Measurements from ENCODE around the gene ADAM15.

Gene ADAM15

GRCh38 chr1:155053531-155054105, 2.5 kb downstream of the ADAM15 start:
- DNase-seq = no peak

DNA sequence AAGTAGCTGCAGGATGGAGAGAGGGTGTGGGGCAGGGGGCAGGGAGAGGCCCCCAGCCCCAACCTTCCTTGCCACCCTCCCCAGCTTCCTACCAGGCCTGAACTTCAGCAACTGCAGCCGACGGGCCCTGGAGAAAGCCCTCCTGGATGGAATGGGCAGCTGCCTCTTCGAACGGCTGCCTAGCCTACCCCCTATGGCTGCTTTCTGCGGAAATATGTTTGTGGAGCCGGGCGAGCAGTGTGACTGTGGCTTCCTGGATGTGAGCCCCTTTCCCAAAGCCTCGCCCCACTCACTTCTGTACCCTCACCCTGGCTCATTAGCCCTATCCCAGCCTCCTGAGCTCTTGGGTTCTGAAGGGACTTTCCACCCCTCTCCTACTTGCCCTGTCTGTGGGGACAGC, 6.0 kb downstream of the ADAM15 start:
- no peak for DNase-seq

DNA sequence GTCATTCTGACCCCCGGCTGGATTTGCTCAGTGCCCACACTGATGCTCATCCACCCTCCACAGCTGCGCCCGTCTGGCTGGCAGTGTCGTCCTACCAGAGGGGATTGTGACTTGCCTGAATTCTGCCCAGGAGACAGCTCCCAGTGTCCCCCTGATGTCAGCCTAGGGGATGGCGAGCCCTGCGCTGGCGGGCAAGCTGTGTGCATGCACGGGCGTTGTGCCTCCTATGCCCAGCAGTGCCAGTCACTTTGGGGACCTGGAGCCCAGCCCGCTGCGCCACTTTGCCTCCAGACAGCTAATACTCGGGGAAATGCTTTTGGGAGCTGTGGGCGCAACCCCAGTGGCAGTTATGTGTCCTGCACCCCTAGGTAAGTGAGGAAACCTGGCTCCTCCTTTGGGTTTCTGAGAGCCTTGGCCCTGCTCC, 6.7 kb downstream of the ADAM15 start:
- DNase-seq = no peak

- no peak for DNase-seq
Measured at GRCh38 chr1:155060736-155061135, 9.6 kb downstream of the ADAM15 start.

DNA sequence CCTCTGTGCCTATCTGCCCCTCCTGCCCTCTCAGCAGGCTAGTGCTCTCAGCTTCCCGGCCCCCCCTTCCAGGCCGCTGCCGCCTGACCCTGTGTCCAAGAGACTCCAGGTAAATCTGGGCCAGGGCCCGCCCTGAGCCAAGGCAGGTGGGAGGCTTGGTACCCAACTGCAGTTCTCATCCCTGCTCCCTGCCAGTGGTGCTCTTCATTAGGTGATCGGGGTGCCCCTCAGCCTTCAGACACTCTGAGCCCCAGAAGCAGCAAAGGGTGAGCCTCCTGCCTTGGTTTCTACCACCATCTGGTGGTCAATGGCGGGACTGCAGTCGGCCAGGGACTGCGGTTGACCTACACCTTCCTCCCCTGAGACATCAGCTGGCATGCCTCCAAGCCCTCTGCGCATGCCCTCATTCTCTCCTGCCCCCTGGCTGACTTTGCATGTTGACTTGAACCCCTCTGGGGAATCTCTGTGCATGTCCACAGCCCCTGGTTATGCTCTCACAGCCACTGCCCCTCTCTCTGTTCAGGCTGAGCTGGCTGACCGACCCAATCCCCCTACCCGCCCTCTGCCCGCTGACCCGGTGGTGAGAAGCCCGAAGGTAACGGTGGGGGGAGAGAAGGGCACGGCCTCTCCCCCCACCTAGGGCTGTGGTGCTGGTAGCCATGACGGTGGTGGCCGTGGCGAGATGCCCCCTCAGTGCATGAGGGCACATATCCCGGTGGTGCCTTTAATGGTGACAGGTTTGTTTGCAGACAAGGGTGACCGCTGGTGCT, 10.4 kb downstream of the ADAM15 start:
- DNase-seq = peak; percentile 73

DNA sequence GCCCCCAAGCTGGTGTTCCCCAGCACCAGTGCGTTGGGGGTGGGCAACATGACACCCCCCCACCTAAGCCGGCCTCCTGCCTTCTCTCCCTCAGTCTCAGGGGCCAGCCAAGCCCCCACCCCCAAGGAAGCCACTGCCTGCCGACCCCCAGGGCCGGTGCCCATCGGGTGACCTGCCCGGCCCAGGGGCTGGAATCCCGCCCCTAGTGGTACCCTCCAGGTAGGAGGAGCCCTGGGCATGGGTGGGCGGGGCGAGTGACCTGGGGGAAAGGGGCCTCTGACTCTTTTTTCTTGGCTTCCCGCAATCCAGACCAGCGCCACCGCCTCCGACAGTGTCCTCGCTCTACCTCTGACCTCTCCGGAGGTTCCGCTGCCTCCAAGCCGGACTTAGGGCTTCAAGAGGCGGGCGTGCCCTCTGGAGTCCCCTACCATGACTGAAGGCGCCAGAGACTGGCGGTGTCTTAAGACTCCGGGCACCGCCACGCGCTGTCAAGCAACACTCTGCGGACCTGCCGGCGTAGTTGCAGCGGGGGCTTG, 11.1 kb downstream of the ADAM15 start:
- DNase-seq = no peak

- DNase-seq = peak; percentile 19
Measured at GRCh38 chr1:155062702-155063411, 11.7 kb downstream of the ADAM15 start.

GRCh38 chr1:155063550-155064110, 12.5 kb downstream of the ADAM15 start, which contains the start of gene EFNA4:
Gene EFNA4, plus strand, starts transcription at chr1:155063740. Its CDS starts 84 bp downstream, at chr1:155063824.
- DNase-seq = no peak

- DNase-seq = no peak
Measured at GRCh38 chr1:155064111-155064831, 13.2 kb downstream of the ADAM15 start.

GRCh38 chr1:155064832-155065429, 13.8 kb downstream of the ADAM15 start:
- DNase-seq = no peak

DNA sequence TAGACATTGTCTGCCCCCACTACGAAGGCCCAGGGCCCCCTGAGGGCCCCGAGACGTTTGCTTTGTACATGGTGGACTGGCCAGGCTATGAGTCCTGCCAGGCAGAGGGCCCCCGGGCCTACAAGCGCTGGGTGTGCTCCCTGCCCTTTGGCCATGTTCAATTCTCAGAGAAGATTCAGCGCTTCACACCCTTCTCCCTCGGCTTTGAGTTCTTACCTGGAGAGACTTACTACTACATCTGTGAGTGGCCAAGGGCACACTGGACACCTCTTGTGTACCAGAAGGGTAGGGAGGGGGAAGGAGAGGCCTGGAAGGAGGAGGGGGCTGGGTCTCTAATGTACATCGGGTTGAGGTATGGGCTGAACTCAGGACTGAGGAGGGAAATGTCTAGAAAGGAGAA, 15.7 kb downstream of the ADAM15 start:
- DNase-seq = no peak

GRCh38 chr1:155068599-155068998, 17.5 kb downstream of the ADAM15 start:
- no peak for DNase-seq

DNA sequence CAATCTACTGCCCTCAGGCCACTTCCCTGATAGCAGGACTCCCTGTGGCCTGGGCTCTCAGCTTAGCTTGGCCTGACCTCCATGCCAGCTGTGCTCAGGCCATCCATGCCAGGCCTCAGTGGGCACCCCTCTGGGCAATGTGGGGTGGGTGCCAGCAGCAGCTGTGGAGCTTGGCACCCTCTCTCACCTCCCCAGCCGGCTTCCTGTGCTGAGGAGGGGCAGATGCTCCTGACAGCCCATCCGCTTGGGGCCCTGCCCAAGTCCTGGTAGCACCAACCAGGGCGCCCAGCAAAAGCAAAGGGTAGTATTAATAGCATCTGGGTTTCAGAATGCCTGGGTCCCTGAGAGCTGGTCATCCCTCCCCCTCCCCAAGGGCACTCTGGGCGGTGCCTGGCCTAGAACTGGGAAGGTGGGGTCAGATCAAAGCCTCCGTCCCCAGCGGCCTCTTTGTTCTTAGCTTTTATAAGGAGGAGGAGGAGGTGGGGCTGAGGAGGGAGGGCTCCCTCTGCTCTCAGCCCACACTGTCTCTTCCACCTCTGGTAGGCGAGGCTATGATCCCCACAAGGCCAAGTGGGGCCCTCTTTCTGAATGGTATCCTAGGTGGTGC, 18.5 kb downstream of the ADAM15 start:
- peak; percentile 46 for DNase-seq

DNA sequence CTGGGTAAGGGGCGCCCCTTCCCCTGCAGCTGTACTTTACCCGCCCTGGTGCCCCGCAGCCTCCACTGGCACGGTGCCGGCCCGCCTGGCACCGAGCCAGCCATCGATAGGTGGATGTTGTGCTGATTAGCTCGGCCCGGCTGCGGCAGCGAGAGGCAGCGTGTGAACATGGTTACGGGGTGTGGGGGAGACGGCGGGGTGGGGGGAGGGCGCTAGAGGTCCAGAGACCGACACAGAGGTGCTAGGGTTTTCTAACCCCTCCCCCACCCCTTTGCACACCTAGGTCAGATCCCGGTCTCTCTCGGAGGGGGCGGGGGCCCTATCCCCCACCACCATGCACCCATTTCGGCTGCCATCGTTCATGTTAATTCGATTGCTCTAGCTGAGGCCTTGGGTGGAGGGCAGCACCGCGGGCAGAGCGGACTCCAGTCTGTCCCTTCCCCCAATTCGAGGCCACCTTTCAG, 19.1 kb downstream of the ADAM15 start:
- DNase-seq = no peak

GRCh38 chr1:155070721-155071569, 19.8 kb downstream of the ADAM15 start:
- peak; percentile 61 for DNase-seq

GRCh38 chr1:155071701-155072100, 20.6 kb downstream of the ADAM15 start:
- DNase-seq = no peak

GRCh38 chr1:155072531-155073289, 21.6 kb downstream of the ADAM15 start:
- no peak for DNase-seq

DNA sequence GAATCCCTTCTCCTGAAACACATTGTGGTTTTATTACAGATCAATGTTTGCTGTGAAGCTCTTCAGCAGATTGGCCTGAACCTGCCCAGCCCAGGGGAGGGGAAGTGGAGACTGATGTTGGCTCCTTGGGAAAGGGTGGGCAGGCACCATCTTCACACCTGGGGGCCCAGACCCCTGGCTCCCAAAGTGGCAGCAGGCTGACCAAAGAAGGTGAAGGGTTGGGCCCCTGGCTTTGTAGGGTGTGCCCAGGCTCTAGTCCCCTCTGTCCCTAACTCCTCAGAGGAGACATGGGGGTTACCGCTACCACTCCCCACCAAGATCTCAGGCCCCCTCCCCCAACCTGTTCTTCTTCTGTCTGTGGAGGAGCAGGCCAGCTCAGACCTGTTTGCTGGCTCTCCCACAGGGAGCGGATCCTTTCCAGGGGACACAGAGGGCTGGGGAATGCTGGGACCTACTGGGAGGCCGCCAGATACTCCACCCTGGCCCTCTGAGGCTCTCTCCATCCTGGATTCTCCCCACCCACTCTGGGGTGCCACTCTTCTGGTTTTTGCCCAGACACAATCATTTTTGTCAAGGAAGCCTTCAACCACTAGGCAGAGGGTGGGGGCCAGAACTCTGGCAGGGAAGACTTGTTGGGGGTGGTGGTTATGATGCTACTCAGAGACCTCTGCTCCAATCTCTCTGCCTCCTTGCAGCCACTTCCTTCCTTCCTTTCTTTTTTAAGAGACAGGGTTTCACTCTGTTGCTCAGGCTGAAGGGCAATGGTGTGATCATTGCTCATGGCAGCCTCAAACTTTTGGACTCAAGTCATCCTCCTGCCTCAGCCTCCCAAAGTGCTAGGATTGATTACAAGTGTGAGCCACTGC, 22.5 kb downstream of the ADAM15 start:
- DNase-seq = no peak

- DNase-seq = no peak
Measured at GRCh38 chr1:155075535-155075934, 24.4 kb downstream of the ADAM15 start.

Measured in DMS79 (cell line).